Measurements from ENCODE around the gene PLPPR3.
A peak's percentile ranks its signal among the peaks of the same experiment; 100 is the strongest.

PLPPR3 gene

DNA sequence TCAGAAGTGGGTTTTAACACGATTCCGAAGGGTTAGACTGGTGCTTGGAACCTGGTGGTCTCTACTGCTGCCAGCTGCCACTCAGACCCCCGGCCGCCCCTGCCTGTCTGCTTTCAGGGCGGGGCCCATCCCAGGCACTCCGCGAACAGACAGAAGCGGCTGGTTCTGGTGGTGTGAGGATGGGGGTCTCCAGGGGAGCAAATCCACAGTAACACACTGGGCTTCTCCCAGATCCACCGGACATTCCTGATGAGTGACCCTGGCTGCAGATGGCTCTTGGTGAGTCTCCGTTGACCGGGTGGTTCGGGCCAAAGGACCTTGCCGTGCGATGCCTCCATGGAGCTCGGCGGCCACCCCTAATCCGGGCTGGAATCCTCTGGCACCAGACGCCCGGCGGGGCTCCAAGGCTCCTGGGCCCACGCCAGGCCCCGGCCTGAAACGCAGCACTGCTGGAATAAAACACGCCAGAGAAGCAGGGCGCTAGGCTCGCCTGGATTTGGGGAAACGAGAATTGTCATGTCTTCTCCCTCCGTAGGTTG is 26.6 kb downstream of the PLPPR3 start:
- DNase-seq = no peak

- no peak for DNase-seq
These were observed 27.9 kb downstream of the PLPPR3 start for GRCh38 chr19:793806-794205.

- DNase-seq = no peak
These were observed 29.4 kb downstream of the PLPPR3 start for GRCh38 chr19:792306-792885.

DNA sequence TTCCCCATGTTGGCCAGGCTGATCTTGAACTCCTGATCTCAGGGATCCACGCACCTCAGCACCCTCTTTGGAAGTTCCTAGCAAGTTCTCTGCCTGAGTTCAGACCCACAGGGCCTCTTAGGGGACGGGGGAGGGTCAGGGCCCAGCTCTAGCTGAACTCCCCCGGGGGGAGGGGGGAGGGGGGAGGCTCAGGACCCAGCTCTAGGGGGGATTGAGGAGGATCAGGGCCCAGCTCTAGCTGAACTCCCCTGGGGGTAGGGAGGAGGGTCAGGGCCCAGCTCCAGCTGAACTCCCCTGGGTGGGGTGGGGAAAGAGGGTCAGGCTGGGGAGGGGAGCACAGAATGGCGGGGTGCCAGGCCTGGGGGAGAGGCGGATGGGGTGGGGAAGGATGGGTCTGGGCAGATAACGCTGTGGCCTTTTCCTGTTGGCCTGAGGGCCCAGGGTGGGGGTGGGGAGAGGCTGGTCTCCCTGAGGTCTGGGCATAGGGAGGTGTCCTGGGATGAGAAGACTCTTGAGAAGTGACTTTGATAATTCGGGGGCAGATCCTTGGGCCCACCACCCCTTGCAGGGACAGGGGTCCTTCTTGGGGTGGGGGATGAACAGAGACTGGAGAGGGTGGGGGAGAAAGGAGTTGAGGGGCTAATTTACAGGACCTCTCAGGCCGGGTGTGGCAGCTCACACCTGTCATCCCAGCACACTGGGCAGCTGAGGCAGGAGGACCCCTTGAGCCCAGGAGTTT is 30.0 kb downstream of the PLPPR3 start:
- no peak for DNase-seq

DNA sequence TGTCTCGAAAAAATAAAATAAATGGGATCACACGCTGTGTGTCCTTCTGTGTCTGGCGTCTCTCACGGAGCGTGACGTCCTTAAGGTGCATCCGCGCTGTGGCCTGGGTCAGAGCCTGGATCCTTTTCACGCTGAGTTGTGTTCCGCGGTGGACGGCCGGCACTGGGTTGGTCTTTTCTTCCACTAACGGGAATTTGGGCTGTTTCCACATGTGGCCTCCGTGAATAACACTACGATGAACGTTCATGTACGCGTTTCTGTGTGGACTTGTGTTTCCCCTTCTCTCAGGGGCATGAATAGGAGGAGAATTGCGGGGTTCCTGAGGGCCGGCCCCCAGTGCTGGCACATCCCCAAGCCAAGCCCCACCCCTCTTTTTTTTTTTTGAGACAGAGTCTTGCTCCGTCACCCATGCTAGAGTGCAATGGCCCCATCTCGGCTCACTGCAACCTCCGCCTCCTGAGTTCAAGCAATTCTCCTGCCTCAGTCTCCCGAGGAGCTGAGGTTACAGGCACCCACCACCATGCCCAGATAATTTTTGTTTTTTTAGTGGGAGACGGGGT is 30.7 kb downstream of the PLPPR3 start:
- no peak for DNase-seq

DNA sequence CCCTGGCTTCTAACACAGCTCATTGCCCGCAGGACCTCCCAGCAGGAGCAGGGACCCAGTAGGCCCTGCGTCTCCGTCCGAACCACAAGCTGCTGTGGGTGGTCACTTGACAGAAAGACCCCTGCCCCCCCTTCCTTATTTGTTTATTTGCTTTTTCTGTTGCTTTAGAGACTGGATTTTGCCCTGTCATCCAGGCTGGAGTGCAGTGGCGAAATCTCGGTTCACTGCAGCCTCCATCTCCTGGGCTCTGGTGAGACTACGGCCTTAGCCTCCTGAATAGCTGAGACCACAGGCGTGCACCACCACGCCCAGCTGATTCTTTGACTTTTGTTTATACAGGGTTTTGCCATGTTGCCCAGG is 32.1 kb downstream of the PLPPR3 start:
- DNase-seq = no peak

GRCh38 chr19:788983-789700 is 32.6 kb downstream of the PLPPR3 start:
- no peak for DNase-seq

DNA sequence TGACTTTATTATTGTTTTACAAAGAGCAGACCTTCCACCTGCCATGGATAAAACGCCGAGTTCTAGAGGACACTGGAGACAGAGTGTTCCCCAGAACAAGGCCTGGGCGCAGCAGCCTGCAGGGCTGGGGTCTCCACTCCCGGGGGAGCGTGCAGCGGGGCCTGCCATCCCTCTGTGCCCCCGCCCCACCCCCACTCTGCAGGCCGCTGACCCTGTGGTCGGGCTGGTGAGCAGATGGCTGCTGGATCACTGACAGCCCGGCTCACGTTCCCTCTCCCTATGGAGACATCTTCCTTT is 33.1 kb downstream of the PLPPR3 start:
- DNase-seq = no peak

GRCh38 chr19:787536-787935 is 34.2 kb downstream of the PLPPR3 start:
- DNase-seq = no peak

GRCh38 chr19:784541-784940 is 37.2 kb downstream of the PLPPR3 start:
- no peak for DNase-seq

DNA sequence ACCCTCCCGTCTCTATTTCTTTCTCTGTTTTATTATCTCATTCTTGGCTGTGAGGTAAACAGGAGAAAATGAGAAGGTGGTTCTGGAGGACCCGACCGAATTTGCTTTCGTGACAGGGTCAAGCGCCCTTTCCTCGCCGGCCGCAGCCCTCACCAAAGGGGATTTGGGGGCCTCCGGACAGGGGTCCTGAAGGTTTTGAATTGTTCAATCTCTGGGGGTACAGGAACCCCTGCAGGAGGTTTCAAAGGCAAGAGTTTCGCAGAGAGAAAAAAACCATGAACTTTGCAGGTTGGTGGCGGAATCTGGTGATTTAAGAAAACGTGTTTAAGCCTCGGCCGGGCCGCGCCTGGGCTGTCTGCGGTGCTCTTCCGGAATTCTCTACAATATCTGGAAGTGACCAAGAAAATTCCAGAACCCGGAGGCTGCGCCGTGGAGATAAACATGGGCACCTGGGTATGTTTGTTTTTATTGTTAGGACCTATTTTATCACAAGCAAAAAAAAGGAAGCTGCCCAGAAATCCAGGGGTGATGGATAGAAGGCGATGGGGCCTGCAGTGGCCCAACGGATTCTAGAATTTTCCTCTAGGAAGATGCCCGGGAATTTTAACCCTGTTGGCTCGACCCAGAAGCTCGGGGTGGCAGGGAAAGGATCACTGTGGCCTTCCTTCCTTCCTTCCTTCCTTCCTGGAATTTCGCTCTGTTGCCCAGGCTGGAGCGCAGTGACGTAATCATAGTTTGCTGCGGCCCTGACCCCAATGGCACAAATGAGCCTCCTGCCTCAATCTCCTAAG is 38.7 kb downstream of the PLPPR3 start:
- no peak for DNase-seq

- no peak for DNase-seq
These were observed 39.4 kb downstream of the PLPPR3 start for GRCh38 chr19:782185-782877.

DNA sequence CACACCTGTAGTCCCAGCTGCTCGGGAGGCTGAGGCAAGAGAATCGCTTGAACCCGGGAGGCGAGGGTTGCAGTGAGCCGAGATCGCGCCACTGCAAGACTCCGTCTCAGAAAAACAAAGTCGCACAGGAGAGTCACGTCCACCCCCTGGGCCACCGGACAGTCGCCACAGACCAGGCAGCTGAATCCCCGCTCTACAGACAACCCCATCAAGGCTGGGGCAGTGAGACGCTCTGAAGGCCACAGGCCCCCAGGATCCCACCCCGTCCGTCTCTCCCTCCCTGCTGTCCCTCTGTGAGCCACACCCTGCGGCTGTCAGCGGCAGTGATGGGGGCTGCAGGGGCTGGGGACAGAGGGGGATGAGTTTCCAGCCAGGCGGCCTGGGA is 40.0 kb downstream of the PLPPR3 start:
- no peak for DNase-seq

- DNase-seq = no peak
These were observed 40.8 kb downstream of the PLPPR3 start for GRCh38 chr19:780935-781334.

- DNase-seq = no peak
These were observed 42.7 kb downstream of the PLPPR3 start for GRCh38 chr19:778910-779653.

DNA sequence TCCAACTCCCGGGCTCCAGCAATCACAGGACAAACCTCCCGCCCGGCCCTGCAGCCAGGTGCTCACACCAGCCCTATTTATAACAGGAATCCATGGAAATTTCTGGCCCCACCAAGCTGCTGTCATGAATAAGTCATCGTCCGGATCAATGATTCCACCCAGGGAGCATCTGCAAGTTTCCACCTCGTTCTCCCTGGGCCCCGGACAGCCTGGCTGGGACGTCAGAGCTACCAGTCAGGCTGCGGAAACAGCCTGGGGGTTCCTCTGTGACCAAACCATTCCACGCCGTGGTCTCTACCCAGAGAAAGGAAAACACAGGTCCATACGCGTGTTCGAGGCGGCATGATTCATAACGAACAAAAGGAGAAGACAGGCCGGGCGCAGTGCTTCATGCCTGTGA is 45.2 kb downstream of the PLPPR3 start:
- DNase-seq = no peak

GRCh38 chr19:772730-773436 is 48.9 kb downstream of the PLPPR3 start:
- DNase-seq = no peak

DNA sequence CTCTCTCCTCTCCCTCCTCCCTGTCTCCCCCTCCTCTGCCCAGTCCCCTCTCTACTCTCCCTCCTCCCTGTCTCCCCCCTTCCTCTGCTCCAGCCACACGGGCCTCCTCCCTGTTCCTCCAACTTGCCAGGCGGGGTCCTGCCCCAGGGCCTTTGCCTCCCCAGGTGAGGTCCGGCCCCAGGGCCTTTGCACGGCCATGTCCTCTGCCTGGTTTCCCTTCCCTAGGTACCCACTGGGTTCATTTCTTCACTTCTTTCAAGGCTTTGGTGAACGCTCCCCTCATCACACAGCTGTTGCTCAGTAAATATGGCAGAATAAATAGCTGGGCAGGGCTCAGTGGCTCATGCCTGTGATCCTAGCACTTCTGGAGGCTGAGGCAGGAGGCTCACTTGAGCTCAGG is 49.7 kb downstream of the PLPPR3 start:
- DNase-seq = no peak

DNA sequence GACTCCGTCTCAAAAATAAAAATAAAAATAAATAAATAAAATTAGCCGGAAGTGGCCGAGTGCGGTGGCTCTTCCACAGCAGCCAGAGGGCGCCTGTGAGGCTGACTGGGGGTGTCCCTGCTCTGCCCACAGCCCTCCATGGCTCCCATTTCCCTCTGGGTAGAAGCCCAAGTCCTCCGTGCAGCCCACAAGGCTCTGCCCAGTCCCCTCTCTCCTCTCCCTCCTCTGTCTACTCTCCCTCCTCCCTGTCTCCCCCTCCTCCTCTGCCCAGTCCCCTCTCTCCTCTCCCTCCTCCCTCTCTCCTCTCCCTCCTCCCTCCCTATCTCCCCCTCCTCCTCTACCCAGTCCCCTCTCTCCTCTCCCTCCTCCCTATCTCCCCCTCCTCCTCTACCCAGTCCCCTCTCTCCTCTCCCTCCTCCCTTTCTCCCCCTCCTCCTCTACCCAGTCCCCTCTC is 50.4 kb downstream of the PLPPR3 start:
- peak; percentile 32 for DNase-seq

DNA sequence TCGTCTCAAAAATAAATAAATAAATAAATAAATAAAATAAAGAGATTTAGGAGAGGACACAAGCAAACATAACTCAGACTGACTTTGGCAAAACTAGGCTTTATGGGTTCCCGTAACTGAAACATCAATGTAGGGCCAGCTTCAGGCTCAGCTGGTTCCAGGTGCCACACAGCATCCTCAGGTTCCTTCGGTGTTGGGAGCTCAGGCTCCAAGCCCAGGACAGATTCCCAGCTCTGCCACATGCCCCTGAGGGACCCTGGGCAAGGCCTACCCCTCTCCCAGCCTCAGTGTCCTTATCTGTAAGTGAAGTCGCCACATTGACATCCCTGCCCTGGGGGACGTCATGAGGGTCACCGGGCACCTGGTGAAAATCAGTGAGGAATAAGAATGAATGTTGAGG is 52.1 kb downstream of the PLPPR3 start:
- DNase-seq = no peak

GRCh38 chr19:768424-768823 is 53.3 kb downstream of the PLPPR3 start:
- DNase-seq = no peak
